GM18499 (cell line): Measurements from ENCODE around the gene SPDYE9.
"Not testable (repeated sequence)": the region's sequence is repeated elsewhere in the genome, so short reads cannot be mapped to it uniquely, and the experiment has no call there.

Source experiments
- ATAC-seq: cut with Tn5 transposase; IDR thresholded peaks from one replicate; pipeline ENCODE4 v1.9.1; 2021; ENCODE audit warnings: moderate number of reproducible peaks; ENCODE audit not compliant: insufficient read depth, unreplicated experiment

Gene SPDYE9

DNA sequence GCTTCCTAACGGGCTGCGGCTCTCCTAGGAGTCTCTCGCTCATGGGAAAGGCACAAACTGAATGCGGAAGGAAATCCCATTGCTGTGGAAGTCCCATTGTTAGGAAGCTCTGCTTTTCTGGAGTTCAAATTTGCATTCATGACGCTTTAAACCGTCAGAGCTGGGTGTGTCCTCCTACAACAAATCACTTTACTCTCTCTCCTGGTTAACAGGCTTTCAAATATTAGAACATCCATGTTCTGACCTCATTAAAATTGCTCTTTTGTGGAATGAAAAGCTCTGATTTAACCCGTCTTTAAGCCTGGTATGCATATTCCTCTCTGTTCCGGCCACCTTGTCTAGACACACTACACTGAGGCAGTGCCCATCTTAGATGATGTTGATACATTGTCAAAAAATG is at the start of gene SPDYE9:
TSS of gene SPDYE9 (minus strand) at position 101 of the 400 bp plus-strand sequence. CDS start 1,800 bp downstream, outside the sequence.
- not testable (repeated sequence) for ATAC-seq

DNA sequence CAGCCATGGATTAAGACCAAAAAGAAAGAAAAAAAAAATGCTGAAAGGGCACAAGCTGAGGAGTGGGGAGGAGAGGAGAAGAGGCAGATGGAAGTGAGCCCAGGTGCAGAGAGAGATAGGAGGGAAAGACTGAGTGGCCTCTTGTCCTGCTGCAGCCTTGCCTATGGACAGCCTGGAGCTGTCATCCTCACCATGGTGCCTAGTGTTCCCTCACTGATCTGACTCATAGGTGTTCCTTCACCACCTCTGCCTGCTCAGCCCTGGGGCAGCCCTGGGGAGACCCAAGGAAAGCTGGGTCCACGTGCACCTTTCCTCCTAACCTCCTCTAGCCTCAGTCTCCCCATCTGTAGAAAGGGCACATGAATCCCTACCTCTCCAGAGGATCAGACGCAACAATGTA is 49.0 kb upstream of the SPDYE9 start:
- not testable (repeated sequence) for ATAC-seq

- ATAC-seq = not testable (repeated sequence)
These were observed 46.9 kb upstream of the SPDYE9 start for GRCh38 chr7:73132651-73133217.

DNA sequence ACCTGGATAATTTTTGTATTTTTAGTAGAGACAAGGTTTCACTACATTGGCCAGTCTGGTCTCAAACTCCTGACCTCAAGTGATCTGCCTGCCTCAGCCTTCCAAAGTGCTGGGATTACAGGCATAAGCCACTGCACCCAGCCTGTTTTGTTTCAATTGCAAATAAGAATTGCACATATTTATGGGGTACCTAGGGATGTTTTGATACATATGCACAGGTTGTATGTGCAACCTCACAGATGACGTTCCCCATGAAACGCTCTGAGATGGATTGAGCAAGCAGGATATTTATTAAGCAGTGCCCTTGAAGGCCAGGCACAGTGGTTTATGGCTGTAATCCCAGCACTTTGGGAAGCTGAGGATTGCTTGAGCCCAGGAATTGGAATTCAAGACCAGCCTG is 44.8 kb upstream of the SPDYE9 start:
- ATAC-seq = not testable (repeated sequence)

GRCh38 chr7:73124126-73124525 is 38.3 kb upstream of the SPDYE9 start:
- not testable (repeated sequence) for ATAC-seq

GRCh38 chr7:73122778-73123447 is 37.1 kb upstream of the SPDYE9 start:
- ATAC-seq = not testable (repeated sequence)

DNA sequence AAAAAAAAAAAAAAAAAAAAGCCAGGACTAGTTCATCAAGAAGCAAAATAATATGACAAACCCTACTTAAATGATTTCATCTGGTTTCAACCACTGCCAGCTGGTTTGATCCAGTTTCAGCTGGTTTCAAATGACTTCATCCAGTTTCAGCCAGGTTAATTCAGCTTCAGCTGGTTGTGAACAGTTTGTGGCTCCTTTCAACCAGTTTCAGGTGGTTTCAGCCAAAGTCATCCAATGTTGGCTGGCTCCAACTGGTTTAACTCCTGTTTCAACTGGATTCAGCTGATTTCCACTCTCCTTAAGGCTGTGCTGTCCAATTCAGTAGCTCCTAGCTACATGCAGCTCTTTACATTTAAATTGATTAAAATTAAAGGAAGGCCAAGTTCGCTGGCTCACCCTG is 32.3 kb upstream of the SPDYE9 start:
- not testable (repeated sequence) for ATAC-seq

DNA sequence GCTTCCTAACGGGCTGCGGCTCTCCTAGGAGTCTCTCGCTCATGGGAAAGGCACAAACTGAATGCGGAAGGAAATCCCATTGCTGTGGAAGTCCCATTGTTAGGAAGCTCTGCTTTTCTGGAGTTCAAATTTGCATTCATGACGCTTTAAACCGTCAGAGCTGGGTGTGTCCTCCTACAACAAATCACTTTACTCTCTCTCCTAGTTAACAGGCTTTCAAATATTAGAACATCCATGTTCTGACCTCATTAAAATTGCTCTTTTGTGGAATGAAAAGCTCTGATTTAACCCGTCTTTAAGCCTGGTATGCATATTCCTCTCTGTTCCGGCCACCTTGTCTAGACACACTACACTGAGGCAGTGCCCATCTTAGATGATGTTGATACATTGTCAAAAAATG is 28.0 kb downstream of the SPDYE9 start, which contains the start of gene SPDYE11:
TSS of gene SPDYE11 (minus strand) at position 101 of the 400 bp plus-strand sequence. CDS start 1,800 bp downstream, outside the sequence.
- ATAC-seq = not testable (repeated sequence)

DNA sequence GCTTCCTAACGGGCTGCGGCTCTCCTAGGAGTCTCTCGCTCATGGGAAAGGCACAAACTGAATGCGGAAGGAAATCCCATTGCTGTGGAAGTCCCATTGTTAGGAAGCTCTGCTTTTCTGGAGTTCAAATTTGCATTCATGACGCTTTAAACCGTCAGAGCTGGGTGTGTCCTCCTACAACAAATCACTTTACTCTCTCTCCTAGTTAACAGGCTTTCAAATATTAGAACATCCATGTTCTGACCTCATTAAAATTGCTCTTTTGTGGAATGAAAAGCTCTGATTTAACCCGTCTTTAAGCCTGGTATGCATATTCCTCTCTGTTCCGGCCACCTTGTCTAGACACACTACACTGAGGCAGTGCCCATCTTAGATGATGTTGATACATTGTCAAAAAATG is 56.2 kb downstream of the SPDYE9 start, which contains the start of gene SPDYE8:
TSS of gene SPDYE8 (minus strand) at position 101 of the 400 bp plus-strand sequence. CDS start 1,800 bp downstream, outside the sequence.
- not testable (repeated sequence) for ATAC-seq
